ENCODE measurements around the gene DNASE1L2. TPM values are rescaled to one million over a fixed set of nuclear protein-coding genes. Genes with fewer than 3 reads are reported as not detected.

DNASE1L2 gene
- total RNA-seq, 1 experiment from 2014 or later, result 1.9 TPM

GRCh38 chr16:2198283-2198682 is 38.0 kb upstream of the DNASE1L2 start:
- Histone ChIP-seq H3K9me2 (ENCODE audit: insufficient read depth) (no peaks in the 10 kb centered on the region), H2AFZ (ENCODE audit: low read depth, low read length, poor library complexity, severe bottlenecking) (no peak overlapping the region), H3K27ac (ENCODE audit: low read depth, low read length) (no peak overlapping the region), H3K9me3 (ENCODE audit: control insufficient read depth in 1 of 2, insufficient read depth in 1 of 2, low read depth in 1 of 2, low read length in 2 of 2) (no peaks in the 10 kb centered on the region), H4K20me1 (ENCODE audit: insufficient read depth) (no peaks in the 10 kb centered on the region), H3K4me1 (ENCODE audit: control insufficient read depth in 1 of 2, insufficient read depth in 2 of 2, low read length in 2 of 2) (peaks cover 5 to 19% of the 10 kb centered on the region in 2 experiments), H3K79me2 (ENCODE audit: insufficient read depth, low read length) (no peaks in the 10 kb centered on the region), H3K27me3 (ENCODE audit: insufficient read depth, low read length) (no peaks in the 10 kb centered on the region), H3K4me3 (replicated peaks in 1 of 2; ENCODE audit: low read depth in 1 of 2, low read length in 2 of 2) (no peak overlapping the region), H3K4me2 (ENCODE audit: low read length) (no peak overlapping the region), H3K36me3 (ENCODE audit: control insufficient read depth in 1 of 2, insufficient read depth in 2 of 2, low read length in 2 of 2) (no peaks in the 10 kb centered on the region), H3K9ac (ENCODE audit: low read length) (no peak overlapping the region)
- no peak for TF ChIP-seq SRF (IDR thresholded peaks at IDR 0.05; ENCODE audit: low read depth)
- no peak for TF ChIP-seq CEBPB (IDR thresholded peaks at IDR 0.05; ENCODE audit: low read depth)
- no peak for TF ChIP-seq EZH2 (IDR thresholded peaks at IDR 0.05)
- TF ChIP-seq ATF3 (IDR thresholded peaks at IDR 0.05), result no peak
- TF ChIP-seq RAD21 (IDR thresholded peaks at IDR 0.05; ENCODE audit: low read depth), result no peak
- no peak for TF ChIP-seq ELF1 (IDR thresholded peaks at IDR 0.05; ENCODE audit: borderline replicate concordance, low read depth)
- no peak for TF ChIP-seq POLR2AphosphoS5 (IDR thresholded peaks at IDR 0.05; ENCODE audit: low read depth, low read length)
- TF ChIP-seq TCF7L2 (IDR thresholded peaks at IDR 0.05; ENCODE audit: borderline replicate concordance, extremely low read depth, insufficient read depth, insufficient read length), result no peak
- TF ChIP-seq MAX (IDR thresholded peaks at IDR 0.05), result no peak
- TF ChIP-seq JUND (IDR thresholded peaks at IDR 0.05), result no peak
- ChIA-PET RAD21 (ENCODE audit: low non-redundant PET in 1 of 2, low total read pairs in 2 of 2, uncharacterized antibody in 2 of 2, unreplicated experiment in 2 of 2) (no interaction called here), CTCF (no interaction called here), POLR2A (interaction anchor here (1.5 to 2.1 kb wide), 2 partner anchors 16 to 43 kb away, joined by 3 to 6 read pairs; partner anchors contain the start of genes PGP and TRAF7)
- no TSS peak for BruUV-seq (replicated peaks)
- intact Hi-C loops (cut with micrococcal nuclease), result loop anchor here (10.0 kb wide), 1 partner anchor 307 kb away; no protein-coding TSS in a partner anchor
- ATAC-seq (no peak), DNase-seq (ENCODE audit: low read depth, low spot score) (no peak)

GRCh38 chr16:2199095-2199494 is 37.1 kb upstream of the DNASE1L2 start:
- H3K9me2 ChIP-seq (ENCODE audit: insufficient read depth), result no peaks in the 10 kb centered on the region
- no peak for DNase-seq (ENCODE audit: low read depth, low spot score)
- BruUV-seq (replicated peaks), result no TSS peak
- ChIA-PET RAD21 (ENCODE audit: low non-redundant PET in 1 of 2, low total read pairs in 2 of 2, uncharacterized antibody in 2 of 2, unreplicated experiment in 2 of 2) (no interaction called here), POLR2A (interaction anchor here (1.5 to 2.1 kb wide), 2 partner anchors 16 to 44 kb away, joined by 3 to 6 read pairs; partner anchors contain the start of genes PGP and TRAF7), CTCF (no interaction called here)
- H3K79me2 ChIP-seq (ENCODE audit: insufficient read depth, low read length), result no peaks in the 10 kb centered on the region
- no peak overlapping the region for H3K4me2 ChIP-seq (ENCODE audit: low read length)
- H3K9ac ChIP-seq (ENCODE audit: low read length), result no peak overlapping the region
- peaks cover 5 to 18% of the 10 kb centered on the region in 2 experiments for H3K4me1 ChIP-seq (ENCODE audit: control insufficient read depth in 1 of 2, insufficient read depth in 2 of 2, low read length in 2 of 2)
- no peak overlapping the region for H3K27ac ChIP-seq (ENCODE audit: low read depth, low read length)
- H2AFZ ChIP-seq (ENCODE audit: low read depth, low read length, poor library complexity, severe bottlenecking), result no peak overlapping the region
- no peak overlapping the region for H3K4me3 ChIP-seq (replicated peaks in 1 of 2; ENCODE audit: low read depth in 1 of 2, low read length in 2 of 2)
- intact Hi-C loops (cut with micrococcal nuclease), result loop anchor here (10.0 kb wide), 1 partner anchor 306 kb away; no protein-coding TSS in a partner anchor
- ATAC-seq, result no peak
- H3K27me3 ChIP-seq (ENCODE audit: insufficient read depth, low read length), result no peaks in the 10 kb centered on the region
- no peaks in the 10 kb centered on the region for H4K20me1 ChIP-seq (ENCODE audit: insufficient read depth)
- H3K36me3 ChIP-seq (ENCODE audit: control insufficient read depth in 1 of 2, insufficient read depth in 2 of 2, low read length in 2 of 2), result no peaks in the 10 kb centered on the region
- no peaks in the 10 kb centered on the region for H3K9me3 ChIP-seq (ENCODE audit: control insufficient read depth in 1 of 2, insufficient read depth in 1 of 2, low read depth in 1 of 2, low read length in 2 of 2)
- no peak for TF ChIP-seq JUND (IDR thresholded peaks at IDR 0.05)
- no peak for TF ChIP-seq ZBTB33 (IDR thresholded peaks at IDR 0.05; ENCODE audit: extremely low read depth, insufficient replicate concordance, low read length)
- TF ChIP-seq ZNF274 (IDR thresholded peaks at IDR 0.05; ENCODE audit: low read depth, low read length), result no peak
- TF ChIP-seq CBX3 (IDR thresholded peaks at IDR 0.05; ENCODE audit: low read depth), result no peak
- TF ChIP-seq TCF7L2 (IDR thresholded peaks at IDR 0.05; ENCODE audit: borderline replicate concordance, extremely low read depth, insufficient read depth, insufficient read length), result no peak
- no peak for TF ChIP-seq SP1 (IDR thresholded peaks at IDR 0.05; ENCODE audit: low read depth)
- no peak for TF ChIP-seq POLR2AphosphoS5 (IDR thresholded peaks at IDR 0.05; ENCODE audit: low read depth, low read length)
- TF ChIP-seq RAD21 (IDR thresholded peaks at IDR 0.05; ENCODE audit: low read depth), result no peak
- no peak for TF ChIP-seq POLR2A (IDR thresholded peaks at IDR 0.05; ENCODE audit: borderline replicate concordance, extremely low read depth, insufficient read depth, insufficient read length)
- TF ChIP-seq FOSL1 (IDR thresholded peaks at IDR 0.05; ENCODE audit: low read depth), result no peak
- TF ChIP-seq EZH2phosphoT487 (IDR thresholded peaks at IDR 0.05; ENCODE audit: borderline replicate concordance), result no peak
- TF ChIP-seq ATF3 (IDR thresholded peaks at IDR 0.05), result no peak

All from HCT116 (cell line).